ENCODE data around the gene SHPK. TPM values are rescaled to one million over a fixed set of nuclear protein-coding genes. Genes with fewer than 3 reads are reported as not detected.

Gene SHPK
- total RNA-seq, 1 experiment from 2014 or later, result 8.4 TPM

DNA sequence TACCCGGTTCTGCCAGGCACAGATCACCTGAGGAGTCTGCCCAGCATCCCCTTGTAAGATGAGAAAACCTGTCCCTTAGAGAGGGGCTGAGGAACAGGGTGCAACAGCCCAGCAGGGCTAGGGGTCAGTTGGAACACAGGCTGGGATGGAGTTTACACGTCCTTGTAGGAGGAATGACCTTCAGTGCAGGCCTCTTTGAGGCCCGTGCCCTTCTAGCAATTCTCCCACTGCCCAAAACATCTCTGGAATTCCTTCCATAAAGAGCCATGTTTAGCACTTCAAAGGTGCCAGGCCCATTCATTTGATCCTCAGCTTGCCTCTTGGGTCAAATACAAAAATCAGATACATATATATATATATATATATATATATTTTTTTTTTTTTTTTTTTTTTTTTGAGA, 5.0 kb upstream of the SHPK start:
- no TSS peak for BruUV-seq (replicated peaks)

DNA sequence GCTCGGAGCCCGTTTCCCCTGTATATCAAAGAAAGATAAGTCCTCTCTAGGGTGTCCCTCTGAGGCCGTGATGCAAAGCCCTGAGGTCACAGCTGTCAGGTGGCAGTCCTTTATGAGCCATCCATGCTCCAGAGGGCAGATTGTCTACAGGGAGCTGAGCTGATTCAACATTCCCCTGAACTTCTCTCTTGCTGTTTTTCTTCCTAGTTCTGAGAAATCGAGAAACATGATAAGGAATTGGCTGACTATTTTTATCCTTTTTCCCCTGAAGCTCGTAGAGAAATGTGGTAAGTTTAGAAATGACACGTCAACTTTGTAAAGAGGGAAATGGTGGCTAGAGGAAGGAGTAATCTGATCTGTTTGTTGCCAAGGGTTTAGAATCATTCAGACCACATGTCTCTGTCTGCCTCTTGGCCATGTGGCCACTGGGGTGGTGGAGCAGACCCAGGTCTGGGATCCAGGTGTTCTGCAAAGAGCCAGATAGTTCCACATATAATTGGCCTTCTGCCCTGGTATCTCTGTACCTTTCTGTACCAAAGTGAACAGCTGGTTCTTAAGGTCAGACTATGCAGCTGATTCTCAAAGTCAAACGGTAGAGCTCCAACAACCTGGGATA, 4.0 kb upstream of the SHPK start:
- in situ Hi-C loops (cut with HindIII; ENCODE audit: low pct_unique_long_range_greater_than_20kb, low sequenced_read_pairs), result no loop called here

More for the DNA sequence above, 5.0 kb upstream of the SHPK start:
- in situ Hi-C loops (cut with HindIII; ENCODE audit: low pct_unique_long_range_greater_than_20kb, low sequenced_read_pairs), result no loop called here
- no peaks in the 10 kb centered on the region for H3K27me3 ChIP-seq (ENCODE audit: control insufficient read depth, insufficient read depth, low read length)
- no peaks in the 10 kb centered on the region for H3K36me3 ChIP-seq (ENCODE audit: control insufficient read depth, insufficient read depth, low read length)
- DNase-seq (ENCODE audit: low read depth, low spot score) (no peak), ATAC-seq (no peak)
- TF ChIP-seq POLR2AphosphoS5 (IDR thresholded peaks at IDR 0.05; ENCODE audit: low read depth, low read length) (no peak), TCF7L2 (IDR thresholded peaks at IDR 0.05; ENCODE audit: low read depth, low read length) (no peak), SIN3A (IDR thresholded peaks at IDR 0.05; ENCODE audit: borderline replicate concordance, insufficient read depth, low read depth, low read length) (no peak)
- TF ChIP-seq, protein P1, sequence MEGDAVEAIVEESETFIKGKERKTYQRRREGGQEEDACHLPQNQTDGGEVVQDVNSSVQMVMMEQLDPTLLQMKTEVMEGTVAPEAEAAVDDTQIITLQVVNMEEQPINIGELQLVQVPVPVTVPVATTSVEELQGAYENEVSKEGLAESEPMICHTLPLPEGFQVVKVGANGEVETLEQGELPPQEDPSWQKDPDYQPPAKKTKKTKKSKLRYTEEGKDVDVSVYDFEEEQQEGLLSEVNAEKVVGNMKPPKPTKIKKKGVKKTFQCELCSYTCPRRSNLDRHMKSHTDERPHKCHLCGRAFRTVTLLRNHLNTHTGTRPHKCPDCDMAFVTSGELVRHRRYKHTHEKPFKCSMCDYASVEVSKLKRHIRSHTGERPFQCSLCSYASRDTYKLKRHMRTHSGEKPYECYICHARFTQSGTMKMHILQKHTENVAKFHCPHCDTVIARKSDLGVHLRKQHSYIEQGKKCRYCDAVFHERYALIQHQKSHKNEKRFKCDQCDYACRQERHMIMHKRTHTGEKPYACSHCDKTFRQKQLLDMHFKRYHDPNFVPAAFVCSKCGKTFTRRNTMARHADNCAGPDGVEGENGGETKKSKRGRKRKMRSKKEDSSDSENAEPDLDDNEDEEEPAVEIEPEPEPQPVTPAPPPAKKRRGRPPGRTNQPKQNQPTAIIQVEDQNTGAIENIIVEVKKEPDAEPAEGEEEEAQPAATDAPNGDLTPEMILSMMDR (IDR thresholded peaks at IDR 0.05), result no peak
- TF ChIP-seq, protein P2, sequence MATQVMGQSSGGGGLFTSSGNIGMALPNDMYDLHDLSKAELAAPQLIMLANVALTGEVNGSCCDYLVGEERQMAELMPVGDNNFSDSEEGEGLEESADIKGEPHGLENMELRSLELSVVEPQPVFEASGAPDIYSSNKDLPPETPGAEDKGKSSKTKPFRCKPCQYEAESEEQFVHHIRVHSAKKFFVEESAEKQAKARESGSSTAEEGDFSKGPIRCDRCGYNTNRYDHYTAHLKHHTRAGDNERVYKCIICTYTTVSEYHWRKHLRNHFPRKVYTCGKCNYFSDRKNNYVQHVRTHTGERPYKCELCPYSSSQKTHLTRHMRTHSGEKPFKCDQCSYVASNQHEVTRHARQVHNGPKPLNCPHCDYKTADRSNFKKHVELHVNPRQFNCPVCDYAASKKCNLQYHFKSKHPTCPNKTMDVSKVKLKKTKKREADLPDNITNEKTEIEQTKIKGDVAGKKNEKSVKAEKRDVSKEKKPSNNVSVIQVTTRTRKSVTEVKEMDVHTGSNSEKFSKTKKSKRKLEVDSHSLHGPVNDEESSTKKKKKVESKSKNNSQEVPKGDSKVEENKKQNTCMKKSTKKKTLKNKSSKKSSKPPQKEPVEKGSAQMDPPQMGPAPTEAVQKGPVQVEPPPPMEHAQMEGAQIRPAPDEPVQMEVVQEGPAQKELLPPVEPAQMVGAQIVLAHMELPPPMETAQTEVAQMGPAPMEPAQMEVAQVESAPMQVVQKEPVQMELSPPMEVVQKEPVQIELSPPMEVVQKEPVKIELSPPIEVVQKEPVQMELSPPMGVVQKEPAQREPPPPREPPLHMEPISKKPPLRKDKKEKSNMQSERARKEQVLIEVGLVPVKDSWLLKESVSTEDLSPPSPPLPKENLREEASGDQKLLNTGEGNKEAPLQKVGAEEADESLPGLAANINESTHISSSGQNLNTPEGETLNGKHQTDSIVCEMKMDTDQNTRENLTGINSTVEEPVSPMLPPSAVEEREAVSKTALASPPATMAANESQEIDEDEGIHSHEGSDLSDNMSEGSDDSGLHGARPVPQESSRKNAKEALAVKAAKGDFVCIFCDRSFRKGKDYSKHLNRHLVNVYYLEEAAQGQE (IDR thresholded peaks at IDR 0.05; ENCODE audit: insufficient read depth in 1 of 2, low read depth in 2 of 2, low read length in 1 of 2), result no peak
- H3K4me1 ChIP-seq (ENCODE audit: control insufficient read depth, insufficient read depth, low read length), result no peaks in the 10 kb centered on the region
- ChIA-PET CTCF (no interaction called here), POLR2A (no interaction called here)
- H3K27ac ChIP-seq (ENCODE audit: low read length), result no peak overlapping the region
- no peaks in the 10 kb centered on the region for H3K9me3 ChIP-seq (ENCODE audit: control insufficient read depth, insufficient read depth, low read depth, low read length)
- H3K4me3 ChIP-seq (ENCODE audit: low read depth in 2 of 2, low read length in 2 of 2), result no peak overlapping the region
- intact Hi-C loops (cut with micrococcal nuclease; ENCODE audit: unreplicated experiment), result no loop called here

More for the DNA sequence above, 4.0 kb upstream of the SHPK start:
- Histone ChIP-seq H3K4me1 (ENCODE audit: control insufficient read depth, insufficient read depth, low read length) (no peaks in the 10 kb centered on the region), H3K36me3 (ENCODE audit: control insufficient read depth, insufficient read depth, low read length) (peaks cover 2% of the 10 kb centered on the region; the same call in 1 of the 2 replicates), H3K4me3 (ENCODE audit: low read depth in 2 of 2, low read length in 2 of 2) (no peak overlapping the region), H3K9me3 (ENCODE audit: control insufficient read depth, insufficient read depth, low read depth, low read length) (no peaks in the 10 kb centered on the region), H3K27me3 (ENCODE audit: control insufficient read depth, insufficient read depth, low read length) (no peaks in the 10 kb centered on the region), H3K27ac (ENCODE audit: low read length) (no peak overlapping the region)
- DNase-seq (ENCODE audit: low read depth, low spot score) (no peak), ATAC-seq (no peak)
- ChIA-PET CTCF (no interaction called here), POLR2A (no interaction called here)
- intact Hi-C loops (cut with micrococcal nuclease; ENCODE audit: unreplicated experiment), result no loop called here
- no peak for TF ChIP-seq TCF7L2 (IDR thresholded peaks at IDR 0.05; ENCODE audit: low read depth, low read length)
- TF ChIP-seq, protein P2 (IDR thresholded peaks at IDR 0.05; ENCODE audit: insufficient read depth in 1 of 2, low read depth in 2 of 2, low read length in 1 of 2), result no peak
- BruUV-seq (replicated peaks), result TSS peak; percentile 47

All from Panc1 (cell line).